ENCODE data around the gene PPCDC.

Gene PPCDC

GRCh38 chr15:75065467-75065850 is 42.1 kb downstream of the PPCDC start:
- TF ChIP-seq TCF12 (IDR thresholded peaks at IDR 0.05; ENCODE audit: low read depth), result no peak
- no peak for TF ChIP-seq YY1 (IDR thresholded peaks at IDR 0.05; ENCODE audit: low read depth)
- TF ChIP-seq ZBTB7A (IDR thresholded peaks at IDR 0.05; ENCODE audit: low read depth), result no peak
- TF ChIP-seq RAD21 (IDR thresholded peaks at IDR 0.05; ENCODE audit: low read depth), result no peak
- TF ChIP-seq EGR1 (IDR thresholded peaks at IDR 0.05), result no peak
- no peak for TF ChIP-seq FOXM1 (IDR thresholded peaks at IDR 0.05; ENCODE audit: borderline replicate concordance, low read depth)
- TF ChIP-seq NFIC (IDR thresholded peaks at IDR 0.05), result no peak

- no peak for TF ChIP-seq EGR1 (IDR thresholded peaks at IDR 0.05)
Measured at GRCh38 chr15:75065851-75066509, 42.6 kb downstream of the PPCDC start.

DNA sequence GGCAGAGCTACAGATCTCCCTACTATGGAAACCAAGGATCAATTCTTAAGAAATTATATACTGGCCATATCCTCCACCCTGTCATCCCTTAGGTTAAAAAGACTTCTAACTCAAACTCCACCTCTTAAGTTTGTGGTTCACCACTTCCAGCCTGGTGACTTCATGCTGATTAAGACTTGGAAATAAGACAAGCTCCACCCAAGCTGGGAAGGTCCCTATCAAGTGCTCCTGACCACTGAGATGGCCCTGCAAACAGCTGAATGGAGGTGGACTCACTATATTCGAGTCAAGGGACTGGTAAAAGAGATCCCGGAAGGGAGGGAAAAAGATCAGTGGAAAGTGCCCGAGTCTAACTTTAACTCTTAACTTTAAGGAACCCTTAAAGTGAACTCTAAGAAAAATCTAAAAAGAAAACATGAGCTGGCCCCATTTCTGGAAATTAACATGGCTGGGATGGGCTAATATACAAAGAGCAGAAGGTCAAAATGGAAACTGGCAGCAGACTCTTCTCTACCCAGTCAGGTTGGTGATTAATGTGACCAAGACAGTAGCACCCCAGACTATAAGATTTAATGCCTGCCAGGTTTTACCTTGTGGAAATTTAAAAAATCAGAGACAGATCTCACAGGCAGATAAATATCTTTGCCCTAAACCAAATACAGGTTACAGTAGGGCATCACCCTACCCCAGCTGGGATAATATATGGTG is 43.9 kb downstream of the PPCDC start:
- TF ChIP-seq NFIC (IDR thresholded peaks at IDR 0.05) (no peak), RAD21 (IDR thresholded peaks at IDR 0.05; ENCODE audit: low read depth) (no peak), FOXM1 (IDR thresholded peaks at IDR 0.05; ENCODE audit: borderline replicate concordance, low read depth) (no peak), EGR1 (IDR thresholded peaks at IDR 0.05) (no peak), TCF12 (IDR thresholded peaks at IDR 0.05; ENCODE audit: low read depth) (no peak)
- TF ChIP-seq, protein P1, sequence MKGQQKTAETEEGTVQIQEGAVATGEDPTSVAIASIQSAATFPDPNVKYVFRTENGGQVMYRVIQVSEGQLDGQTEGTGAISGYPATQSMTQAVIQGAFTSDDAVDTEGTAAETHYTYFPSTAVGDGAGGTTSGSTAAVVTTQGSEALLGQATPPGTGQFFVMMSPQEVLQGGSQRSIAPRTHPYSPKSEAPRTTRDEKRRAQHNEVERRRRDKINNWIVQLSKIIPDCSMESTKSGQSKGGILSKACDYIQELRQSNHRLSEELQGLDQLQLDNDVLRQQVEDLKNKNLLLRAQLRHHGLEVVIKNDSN (IDR thresholded peaks at IDR 0.05), result no peak

DNA sequence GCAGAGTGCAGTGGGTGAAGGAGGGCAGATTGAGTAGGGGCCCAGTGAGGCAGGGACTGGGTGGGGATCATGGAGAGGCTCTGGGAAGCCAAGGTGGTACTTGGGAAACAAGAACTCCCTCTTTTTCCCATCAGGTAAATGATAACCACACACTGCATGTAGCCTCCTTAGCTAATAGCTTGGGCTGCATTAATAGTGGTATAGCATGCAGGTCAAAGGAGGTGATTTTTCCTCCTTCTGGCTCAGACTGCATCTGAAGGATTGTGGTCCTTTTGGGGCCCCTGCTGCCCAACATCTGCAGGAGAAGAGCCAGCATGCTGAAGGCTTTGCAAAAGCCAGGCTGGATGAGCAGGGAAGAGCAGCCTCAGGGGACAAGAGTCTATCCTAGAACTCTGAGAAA is 45.4 kb downstream of the PPCDC start:
- TF ChIP-seq, protein P1 (IDR thresholded peaks at IDR 0.05), result no peak
- TF ChIP-seq RAD21 (IDR thresholded peaks at IDR 0.05; ENCODE audit: low read depth) (no peak), TEAD4 (IDR thresholded peaks at IDR 0.05) (no peak)

DNA sequence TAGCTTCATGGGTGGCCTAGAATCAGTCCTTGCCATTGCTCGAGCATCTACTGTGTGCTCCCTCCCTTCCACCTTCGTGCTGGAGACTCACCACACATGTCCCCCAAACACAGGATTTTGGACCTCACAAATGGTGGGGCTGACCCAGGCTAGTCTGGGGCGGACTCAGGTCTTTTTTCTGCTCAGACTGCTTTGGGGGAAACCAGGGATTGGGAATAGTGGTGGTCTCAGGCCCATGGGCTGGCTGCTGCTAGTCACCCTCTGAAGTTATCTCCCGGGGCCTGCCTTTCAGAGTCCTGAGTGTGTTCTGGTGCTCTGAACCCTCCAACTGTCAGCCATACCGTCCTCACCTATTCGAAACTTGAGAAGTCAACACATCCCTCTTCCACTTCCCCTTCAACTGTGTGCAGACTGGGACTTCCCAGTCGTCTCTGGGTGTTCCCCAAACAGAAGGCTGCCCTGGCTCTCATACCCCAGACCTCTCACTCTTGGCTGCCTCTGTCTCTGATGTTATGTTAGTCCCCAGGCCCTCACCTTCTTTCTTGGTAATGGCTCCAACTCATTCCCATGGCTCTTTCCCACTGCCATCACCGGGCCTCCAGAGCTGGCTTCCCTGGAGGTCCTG is 46.0 kb downstream of the PPCDC start:
- TF ChIP-seq RAD21 (IDR thresholded peaks at IDR 0.05; ENCODE audit: low read depth) (no peak), YY1 (IDR thresholded peaks at IDR 0.05; ENCODE audit: low read depth) (no peak)

DNA sequence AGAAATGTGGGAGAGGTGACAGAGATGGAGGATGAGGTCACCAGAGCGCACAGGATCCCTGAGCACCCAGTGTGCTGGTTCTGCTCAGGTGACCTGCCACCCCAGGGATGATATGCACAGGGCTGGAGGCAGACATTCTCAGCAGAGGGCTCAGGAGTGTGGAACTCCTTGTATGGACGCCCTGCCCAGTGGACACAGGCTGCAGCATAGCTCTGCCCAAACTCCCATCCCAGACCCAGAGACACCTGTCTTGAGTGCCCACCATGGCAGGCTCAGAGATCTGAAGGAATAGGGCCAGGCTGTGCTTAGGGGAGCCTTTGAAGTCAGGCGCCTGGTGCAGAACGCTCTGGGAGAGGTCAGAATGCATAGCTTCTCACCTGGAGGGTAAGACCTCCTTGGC is 47.3 kb downstream of the PPCDC start:
- TF ChIP-seq FOXM1 (IDR thresholded peaks at IDR 0.05; ENCODE audit: borderline replicate concordance, low read depth) (no peak), EGR1 (IDR thresholded peaks at IDR 0.05) (no peak), CREB1 (IDR thresholded peaks at IDR 0.05; ENCODE audit: low read depth) (no peak), NFIC (IDR thresholded peaks at IDR 0.05) (no peak), YY1 (IDR thresholded peaks at IDR 0.05; ENCODE audit: low read depth) (no peak), RAD21 (IDR thresholded peaks at IDR 0.05; ENCODE audit: low read depth) (no peak), EP300 (IDR thresholded peaks at IDR 0.05; ENCODE audit: borderline replicate concordance) (no peak), CEBPB (IDR thresholded peaks at IDR 0.05) (no peak), TAF1 (IDR thresholded peaks at IDR 0.05; ENCODE audit: low read depth) (no peak), ZBTB7A (IDR thresholded peaks at IDR 0.05; ENCODE audit: low read depth) (no peak), TCF12 (IDR thresholded peaks at IDR 0.05; ENCODE audit: low read depth) (no peak), TEAD4 (IDR thresholded peaks at IDR 0.05) (no peak)
- TF ChIP-seq, protein P1 (IDR thresholded peaks at IDR 0.05), result no peak
- TF ChIP-seq, protein P2, sequence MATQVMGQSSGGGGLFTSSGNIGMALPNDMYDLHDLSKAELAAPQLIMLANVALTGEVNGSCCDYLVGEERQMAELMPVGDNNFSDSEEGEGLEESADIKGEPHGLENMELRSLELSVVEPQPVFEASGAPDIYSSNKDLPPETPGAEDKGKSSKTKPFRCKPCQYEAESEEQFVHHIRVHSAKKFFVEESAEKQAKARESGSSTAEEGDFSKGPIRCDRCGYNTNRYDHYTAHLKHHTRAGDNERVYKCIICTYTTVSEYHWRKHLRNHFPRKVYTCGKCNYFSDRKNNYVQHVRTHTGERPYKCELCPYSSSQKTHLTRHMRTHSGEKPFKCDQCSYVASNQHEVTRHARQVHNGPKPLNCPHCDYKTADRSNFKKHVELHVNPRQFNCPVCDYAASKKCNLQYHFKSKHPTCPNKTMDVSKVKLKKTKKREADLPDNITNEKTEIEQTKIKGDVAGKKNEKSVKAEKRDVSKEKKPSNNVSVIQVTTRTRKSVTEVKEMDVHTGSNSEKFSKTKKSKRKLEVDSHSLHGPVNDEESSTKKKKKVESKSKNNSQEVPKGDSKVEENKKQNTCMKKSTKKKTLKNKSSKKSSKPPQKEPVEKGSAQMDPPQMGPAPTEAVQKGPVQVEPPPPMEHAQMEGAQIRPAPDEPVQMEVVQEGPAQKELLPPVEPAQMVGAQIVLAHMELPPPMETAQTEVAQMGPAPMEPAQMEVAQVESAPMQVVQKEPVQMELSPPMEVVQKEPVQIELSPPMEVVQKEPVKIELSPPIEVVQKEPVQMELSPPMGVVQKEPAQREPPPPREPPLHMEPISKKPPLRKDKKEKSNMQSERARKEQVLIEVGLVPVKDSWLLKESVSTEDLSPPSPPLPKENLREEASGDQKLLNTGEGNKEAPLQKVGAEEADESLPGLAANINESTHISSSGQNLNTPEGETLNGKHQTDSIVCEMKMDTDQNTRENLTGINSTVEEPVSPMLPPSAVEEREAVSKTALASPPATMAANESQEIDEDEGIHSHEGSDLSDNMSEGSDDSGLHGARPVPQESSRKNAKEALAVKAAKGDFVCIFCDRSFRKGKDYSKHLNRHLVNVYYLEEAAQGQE (IDR thresholded peaks at IDR 0.05; ENCODE audit: low read depth), result no peak
- TF ChIP-seq, protein P3, sequence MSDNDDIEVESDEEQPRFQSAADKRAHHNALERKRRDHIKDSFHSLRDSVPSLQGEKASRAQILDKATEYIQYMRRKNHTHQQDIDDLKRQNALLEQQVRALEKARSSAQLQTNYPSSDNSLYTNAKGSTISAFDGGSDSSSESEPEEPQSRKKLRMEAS (IDR thresholded peaks at IDR 0.05), result no peak

DNA sequence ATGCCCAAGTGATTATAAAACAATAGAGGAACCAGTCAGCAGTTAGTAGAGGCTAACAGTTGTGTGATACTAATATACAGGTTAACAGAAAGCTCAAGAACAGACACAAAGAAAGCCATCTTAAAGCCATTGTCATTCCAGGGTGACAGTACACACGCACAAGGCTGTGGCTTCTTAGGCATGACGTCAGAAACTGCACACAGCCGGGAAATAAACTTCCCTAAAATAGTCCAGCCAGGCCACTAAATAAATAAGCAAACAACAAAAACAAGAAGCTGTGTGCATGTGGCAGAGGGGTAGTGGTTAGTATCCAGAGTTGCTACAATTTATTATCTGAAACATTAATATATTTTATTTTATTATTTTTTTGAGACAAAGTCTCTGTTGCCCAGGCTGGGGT is 49.8 kb downstream of the PPCDC start:
- TF ChIP-seq EGR1 (IDR thresholded peaks at IDR 0.05), result no peak
- TF ChIP-seq, protein P1 (IDR thresholded peaks at IDR 0.05), result no peak
- TF ChIP-seq TAF1 (IDR thresholded peaks at IDR 0.05; ENCODE audit: low read depth), result no peak
- TF ChIP-seq NFIC (IDR thresholded peaks at IDR 0.05), result no peak
- TF ChIP-seq CREB1 (IDR thresholded peaks at IDR 0.05; ENCODE audit: low read depth), result no peak
- TF ChIP-seq EP300 (IDR thresholded peaks at IDR 0.05; ENCODE audit: borderline replicate concordance), result no peak
- TF ChIP-seq, protein P3 (IDR thresholded peaks at IDR 0.05), result no peak
- no peak for TF ChIP-seq FOXM1 (IDR thresholded peaks at IDR 0.05; ENCODE audit: borderline replicate concordance, low read depth)
- TF ChIP-seq RAD21 (IDR thresholded peaks at IDR 0.05; ENCODE audit: low read depth), result no peak
- no peak for TF ChIP-seq CEBPB (IDR thresholded peaks at IDR 0.05)
- no peak for TF ChIP-seq YY1 (IDR thresholded peaks at IDR 0.05; ENCODE audit: low read depth)
- TF ChIP-seq, protein P2 (IDR thresholded peaks at IDR 0.05; ENCODE audit: low read depth), result no peak

All from Ishikawa (cell line).